HG03060 (cell line): ENCODE measurements around the gene STPG3.
"Not testable (repeated sequence)": the region's sequence is repeated elsewhere in the genome, so short reads cannot be mapped to it uniquely, and the experiment has no call there.

Experiments used
- ATAC-seq: cut with Tn5 transposase; IDR thresholded peaks from one replicate; pipeline ENCODE4 v1.9.1; 2021; ENCODE audit warnings: low read depth, moderate number of reproducible peaks; ENCODE audit not compliant: unreplicated experiment

Gene STPG3

GRCh38 chr9:137244486-137245449, 6.3 kb upstream of the STPG3 start:
- ATAC-seq: no peak

- no peak for ATAC-seq
These were observed 5.3 kb upstream of the STPG3 start for GRCh38 chr9:137245450-137246421.

- ATAC-seq: no peak
These were observed 3.8 kb upstream of the STPG3 start for GRCh38 chr9:137247135-137247915.

GRCh38 chr9:137247916-137248175, 3.2 kb upstream of the STPG3 start:
- no peak for ATAC-seq

GRCh38 chr9:137250329-137251193, 525 bp upstream of the STPG3 start:
- no peak for ATAC-seq

- ATAC-seq: no peak
These were observed 593 bp downstream of the STPG3 start for GRCh38 chr9:137251490-137252268.

GRCh38 chr9:137252555-137253506, 1.7 kb downstream of the STPG3 start:
- ATAC-seq: no peak

- ATAC-seq: no peak
These were observed 2.9 kb downstream of the STPG3 start for GRCh38 chr9:137253717-137254623.

- peak; percentile 29 for ATAC-seq
These were observed 3.8 kb downstream of the STPG3 start, which contains the start of gene NELFB for GRCh38 chr9:137254624-137255447. Gene NELFB (plus strand): TSS chr9:137255327.

- peak; percentile 20 for ATAC-seq
These were observed 4.5 kb downstream of the STPG3 start for GRCh38 chr9:137255448-137256114.

GRCh38 chr9:137256362-137256761, 5.3 kb downstream of the STPG3 start:
- ATAC-seq: no peak

GRCh38 chr9:137256856-137257255, 5.8 kb downstream of the STPG3 start:
- no peak for ATAC-seq

- ATAC-seq: not testable (repeated sequence)
These were observed 11.3 kb downstream of the STPG3 start for GRCh38 chr9:137262173-137262908.

- no peak for ATAC-seq
These were observed 11.8 kb downstream of the STPG3 start for GRCh38 chr9:137262909-137263285.

GRCh38 chr9:137263506-137263905, 12.4 kb downstream of the STPG3 start:
- ATAC-seq: no peak
